Adrenal gland (tissue), 12 donors: ENCODE data around the gene ADRA1B. TPM values are rescaled to one million over a fixed set of nuclear protein-coding genes. Genes with fewer than 3 reads are reported as not detected.

Source experiments
- DNase-seq, 7 donors: peaks; one replicate each; pipeline ENCODE4 v3.0.0-alpha.2; 2019 to 2020
- H3K27ac ChIP-seq, 5 donors: fragments of 200-600 bp; sonication (generic) in 4 of 5; 1 replicate in 3 of 5; 2 replicates in 2 of 5; pipeline versions ENCODE4 v1.5.1 to v1.8.0; 2016 to 2020; ENCODE audit warnings: mild to moderate bottlenecking in 1 of 5
- H3K27me3 ChIP-seq: fragments of 200-600 bp; 2 replicates; pipeline ENCODE4 v1.8.0; 2021
- H3K36me3 ChIP-seq, 2 donors: fragments of 200-600 bp; replicated peaks in 1 of 2; 1 replicate in 1 of 2; 2 replicates in 1 of 2; pipeline versions ENCODE4 v1.5.1 to v1.8.0; 2018 to 2022
- H3K4me1 ChIP-seq, 2 donors: fragments of 200-600 bp; replicated peaks in 1 of 2; 1 replicate in 1 of 2; 2 replicates in 1 of 2; pipeline versions ENCODE4 v1.5.1 to v1.8.0; 2018 to 2021
- H3K4me3 ChIP-seq, 4 donors: fragments of 200-600 bp; sonication (generic) in 3 of 4; one replicate each; pipeline ENCODE4 v1.5.1; 2016 to 2018
- H3K9me3 ChIP-seq, 3 donors: fragments of 200-600 bp; sonication (generic) in 1 of 3; replicated peaks in 1 of 3; 1 replicate in 2 of 3; 2 replicates in 1 of 3; pipeline versions ENCODE4 v1.5.1 to v1.8.0; 2016 to 2021
- POLR2A ChIP-seq, 2 donors: fragments of 450-650 bp; IDR thresholded peaks; one replicate each; pipeline ENCODE4 v1.6.1; 2017; ENCODE audit warnings: antibody characterized with exemption in 2 of 2, mild to moderate bottlenecking in 2 of 2, moderate library complexity in 1 of 2
- WGBS, 4 donors: extraction: QIAGEN DNeasy Blood & Tissue Kit in 2 of 4; methylation state at CpG; one replicate each; pipeline versions ENCODE4 v1.1.5 to v1.1.7; 2013 to 2017; 5-methylcytosine and 5-hydroxymethylcytosine counted together
- intact Hi-C, 2 donors: fragments of 100-400 bp; cut with DNase I; formaldehyde crosslinking; loops; one replicate each; pipeline versions ENCODE4 v1.14.1 to v1.15.0; 2022 to 2023
- polyA plus RNA-seq, 3 donors: library from polyadenylated mRNA; stranded (reverse); fragments of 200-250 nt in 2 of 3; fragments of 350-450 nt in 1 of 3; fragmentation: Illumina TruSeq in 1 of 3; extraction: RNeasy Lipid Tissue Mini Kit (QIAGEN cat#74804) in 1 of 3; gene quantifications; one replicate each; pipeline ENCODE4 v1.2.3, GENCODE V29; 2013 to 2014
- total RNA-seq, 9 donors: library from RNA; depleted of rRNA in 4 of 9; stranded (reverse); fragments of >200 nt in 4 of 9; fragments of 120-200 nt in 1 of 9; fragmentation: NEBNext Ultra II Directional in 1 of 9; extraction: Animal tissue kit (Norgen Biotek cat#: 25700) in 1 of 9; gene quantifications; one replicate each; pipeline versions ENCODE4 v1.1.0 to v1.2.4, GENCODE V29; 2013 to 2023
- TF ChIP-seq, protein P1 (sequence below), 6 experiments: fragments of 450-650 bp in 4 of 6; fragments of 200-600 bp in 2 of 6; sonication (generic) in 1 of 6; IDR thresholded peaks; 1 replicate in 5 of 6; 2 replicates in 1 of 6; pipeline versions ENCODE4 v1.5.1 to v1.8.0; 2016 to 2021; ENCODE audit warnings: antibody characterized with exemption in 6 of 6, mild to moderate bottlenecking in 2 of 6, moderate library complexity in 1 of 6
- donor health status: healthy with polysubstance abuse.
- donor health status: Bipolar disorder and iron deficiency.
- donor health status: DM: yes; HTN: yes; CAD: no.
- donor health status: DM: no; HTN: no; CAD: no.
- donor health status: DM: no; HTN: no; CAD: no.
- donor health status: DM: yes; HTN: yes; CAD: no.

ADRA1B gene
- total and polyA plus RNA-seq, 12 donors: 0.67 to 12.1 (median 4.2) TPM; not detected in 1

DNA sequence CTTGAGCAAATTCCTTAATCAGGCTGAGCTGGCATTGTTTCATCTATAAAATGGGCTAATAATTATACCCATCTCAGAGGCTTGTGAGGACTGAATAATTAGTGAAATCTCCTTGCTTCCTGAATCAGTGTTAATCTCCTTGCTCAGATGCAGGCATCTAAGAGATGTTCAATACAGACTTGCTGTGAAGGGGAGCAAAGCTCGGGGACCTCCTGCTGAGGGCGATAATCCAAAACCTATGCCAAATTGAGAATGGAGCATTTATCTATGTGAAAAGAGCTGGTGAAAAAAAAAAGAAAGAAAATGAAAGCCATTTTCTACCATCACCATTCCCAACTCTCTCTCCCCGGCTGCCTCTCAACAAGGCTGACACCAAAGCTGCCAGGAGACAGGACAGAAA lies 37.3 kb downstream of the ADRA1B start:
- no peaks in the 10 kb centered on the region for H3K9me3 ChIP-seq
- 91 to 97% (median 94%) methylated on average over 3 of the region's 3 CpGs for WGBS, 4 donors

DNA sequence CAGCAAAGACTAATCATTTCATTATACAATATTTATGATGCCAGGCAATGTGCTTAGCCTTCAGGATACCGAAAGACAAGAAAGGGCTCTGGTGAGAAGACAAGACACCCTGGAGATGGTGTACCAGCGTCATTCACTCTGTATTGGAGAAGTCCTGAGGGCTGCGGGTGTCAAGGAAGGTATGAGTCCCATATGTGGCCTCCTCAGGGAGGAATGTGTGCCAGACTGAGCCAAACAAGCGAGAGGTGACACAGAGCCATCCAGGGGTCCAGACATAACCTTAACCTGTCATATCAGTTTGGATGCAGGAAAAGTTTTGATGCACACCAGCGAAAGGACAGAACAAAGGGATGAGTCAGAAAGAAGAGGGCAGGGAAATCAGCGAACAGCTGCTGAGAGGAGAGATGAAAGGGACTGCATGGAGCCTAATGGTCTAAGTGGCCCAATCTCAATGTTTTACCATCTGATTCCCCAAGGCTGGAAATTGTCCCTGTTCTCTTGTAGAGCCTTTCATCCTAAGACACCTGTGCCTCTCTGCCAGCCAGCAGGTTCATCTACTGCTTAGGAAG lies 38.9 kb downstream of the ADRA1B start:
- no peak for DNase-seq
- no peak overlapping the region for H3K27ac ChIP-seq
- H3K4me3 ChIP-seq: no peak overlapping the region
- no peaks in the 10 kb centered on the region for H3K36me3 ChIP-seq
- TF ChIP-seq POLR2A (IDR thresholded peaks at IDR 0.05): no peak
- TF ChIP-seq, protein P1, sequence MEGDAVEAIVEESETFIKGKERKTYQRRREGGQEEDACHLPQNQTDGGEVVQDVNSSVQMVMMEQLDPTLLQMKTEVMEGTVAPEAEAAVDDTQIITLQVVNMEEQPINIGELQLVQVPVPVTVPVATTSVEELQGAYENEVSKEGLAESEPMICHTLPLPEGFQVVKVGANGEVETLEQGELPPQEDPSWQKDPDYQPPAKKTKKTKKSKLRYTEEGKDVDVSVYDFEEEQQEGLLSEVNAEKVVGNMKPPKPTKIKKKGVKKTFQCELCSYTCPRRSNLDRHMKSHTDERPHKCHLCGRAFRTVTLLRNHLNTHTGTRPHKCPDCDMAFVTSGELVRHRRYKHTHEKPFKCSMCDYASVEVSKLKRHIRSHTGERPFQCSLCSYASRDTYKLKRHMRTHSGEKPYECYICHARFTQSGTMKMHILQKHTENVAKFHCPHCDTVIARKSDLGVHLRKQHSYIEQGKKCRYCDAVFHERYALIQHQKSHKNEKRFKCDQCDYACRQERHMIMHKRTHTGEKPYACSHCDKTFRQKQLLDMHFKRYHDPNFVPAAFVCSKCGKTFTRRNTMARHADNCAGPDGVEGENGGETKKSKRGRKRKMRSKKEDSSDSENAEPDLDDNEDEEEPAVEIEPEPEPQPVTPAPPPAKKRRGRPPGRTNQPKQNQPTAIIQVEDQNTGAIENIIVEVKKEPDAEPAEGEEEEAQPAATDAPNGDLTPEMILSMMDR (IDR thresholded peaks at IDR 0.05): no peak
- H3K27me3 ChIP-seq: no peaks in the 10 kb centered on the region
- 77 to 92% (median 82%) methylated on average over 6 of the region's 6 CpGs for WGBS, 4 donors
- intact Hi-C loops: no loop called here
- no peaks in the 10 kb centered on the region for H3K9me3 ChIP-seq
- no peaks in the 10 kb centered on the region for H3K4me1 ChIP-seq

More for the DNA sequence above, 37.3 kb downstream of the ADRA1B start:
- H3K27ac ChIP-seq: no peak overlapping the region
- H3K4me1 ChIP-seq: no peaks in the 10 kb centered on the region
- no peak for TF ChIP-seq POLR2A (IDR thresholded peaks at IDR 0.05)
- TF ChIP-seq, protein P1 (IDR thresholded peaks at IDR 0.05): no peak
- no peak for DNase-seq
- intact Hi-C loops: no loop called here
- H3K4me3 ChIP-seq: no peak overlapping the region
- H3K27me3 ChIP-seq: no peaks in the 10 kb centered on the region
- no peaks in the 10 kb centered on the region for H3K36me3 ChIP-seq

DNA sequence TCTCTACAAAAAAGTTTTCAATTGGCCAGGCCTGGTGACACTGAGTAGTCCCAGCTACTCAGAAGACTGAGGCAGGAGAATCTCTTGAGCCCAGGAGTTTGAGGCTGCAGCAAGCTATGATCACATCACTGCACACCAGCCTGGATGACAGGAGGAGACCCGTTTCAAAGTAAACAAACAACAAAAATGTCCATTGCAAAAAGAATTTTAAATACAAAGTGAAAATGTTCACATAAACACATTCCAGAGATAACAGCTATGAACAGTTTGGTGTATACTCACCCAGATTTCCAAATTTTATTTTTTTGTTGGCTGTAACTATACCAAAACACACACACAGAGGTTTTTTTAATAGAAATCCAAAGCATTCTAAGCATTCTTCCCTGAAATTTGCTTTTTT lies 39.8 kb downstream of the ADRA1B start:
- TF ChIP-seq POLR2A (IDR thresholded peaks at IDR 0.05): no peak
- TF ChIP-seq, protein P1 (IDR thresholded peaks at IDR 0.05): no peak
- Histone ChIP-seq H3K9me3 (no peaks in the 10 kb centered on the region), H3K4me3 (no peak overlapping the region), H3K4me1 (no peaks in the 10 kb centered on the region), H3K27ac (peak overlapping the region in 1 of 5 donors; percentile 40), H3K27me3 (no peaks in the 10 kb centered on the region), H3K36me3 (no peaks in the 10 kb centered on the region)
- WGBS, 4 donors: 44 to 82% (median 57%) methylated on average over 1 of the region's 1 CpG
- intact Hi-C loops: no loop called here
- DNase-seq: peak in 1 of 7 donors; percentile 43

GRCh38 chr5:159961176-159962160 lies 45.2 kb downstream of the ADRA1B start:
- H3K27me3 ChIP-seq: no peaks in the 10 kb centered on the region
- peak overlapping the region in 1 of 5 donors; percentile 0 for H3K27ac ChIP-seq
- no peak overlapping the region for H3K4me3 ChIP-seq
- DNase-seq: peak in 1 of 7 donors; percentile 34
- no peaks in the 10 kb centered on the region for H3K36me3 ChIP-seq
- WGBS, 4 donors: 89 to 91% (median 90%) methylated on average over 8 of the region's 8 CpGs
- intact Hi-C loops: no loop called here
- no peaks in the 10 kb centered on the region for H3K4me1 ChIP-seq
- TF ChIP-seq, protein P1 (IDR thresholded peaks at IDR 0.05): no peak
- TF ChIP-seq POLR2A (IDR thresholded peaks at IDR 0.05): no peak
- H3K9me3 ChIP-seq: no peaks in the 10 kb centered on the region
